Fibroblast of peridontal ligament (primary cell): ENCODE measurements around the gene KCNAB1.

Experiments
- DNase-seq: peaks from one replicate; pipeline ENCODE4 v3.0.0-alpha.2; 2010; ENCODE audit errors: extremely low read depth

The KCNAB1 gene

GRCh38 chr3:156407617-156408225 is 287.3 kb downstream of the KCNAB1 start:
- no peak for DNase-seq

GRCh38 chr3:156409694-156410093 is 289.3 kb downstream of the KCNAB1 start:
- peak; percentile 23 for DNase-seq

- no peak for DNase-seq
These were observed 292.2 kb downstream of the KCNAB1 start for GRCh38 chr3:156412600-156412999.

- DNase-seq, result no peak
These were observed 293.0 kb downstream of the KCNAB1 start for GRCh38 chr3:156413293-156413892.

GRCh38 chr3:156416846-156417558 is 296.6 kb downstream of the KCNAB1 start:
- peak; percentile 17 for DNase-seq

GRCh38 chr3:156417559-156418132 is 297.3 kb downstream of the KCNAB1 start:
- DNase-seq, result no peak

- no peak for DNase-seq
These were observed 298.1 kb downstream of the KCNAB1 start for GRCh38 chr3:156418428-156418827.

GRCh38 chr3:156421534-156421933 is 301.2 kb downstream of the KCNAB1 start:
- no peak for DNase-seq

- DNase-seq, result no peak
These were observed 304.4 kb downstream of the KCNAB1 start for GRCh38 chr3:156424758-156425157.

GRCh38 chr3:156425651-156426050 is 305.3 kb downstream of the KCNAB1 start:
- DNase-seq, result no peak

- no peak for DNase-seq
These were observed 308.7 kb downstream of the KCNAB1 start for GRCh38 chr3:156429125-156429524.

- no peak for DNase-seq
These were observed 311.2 kb downstream of the KCNAB1 start for GRCh38 chr3:156431334-156432124.

- no peak for DNase-seq
These were observed 312.2 kb downstream of the KCNAB1 start for GRCh38 chr3:156432563-156432962.

- no peak for DNase-seq
These were observed 312.8 kb downstream of the KCNAB1 start for GRCh38 chr3:156433138-156433537.

- DNase-seq, result peak; percentile 46
These were observed 313.5 kb downstream of the KCNAB1 start for GRCh38 chr3:156433910-156434309.

GRCh38 chr3:156434921-156435320 is 314.5 kb downstream of the KCNAB1 start:
- no peak for DNase-seq

- no peak for DNase-seq
These were observed 322.7 kb downstream of the KCNAB1 start for GRCh38 chr3:156443079-156443478.

GRCh38 chr3:156445117-156446090 is 325.0 kb downstream of the KCNAB1 start:
- peak; percentile 24 for DNase-seq

GRCh38 chr3:156448300-156448699 is 327.9 kb downstream of the KCNAB1 start:
- peak; percentile 36 for DNase-seq

GRCh38 chr3:156449710-156450574 is 329.6 kb downstream of the KCNAB1 start:
- DNase-seq, result peak; percentile 60
